GM12892 (cell line): ENCODE results near the gene ADGRD1.

Experiments used
- POLR2A ChIP-seq: IDR thresholded peaks from 2 replicates; pipeline ENCODE4 v1.6.1; 2011; ENCODE audit warnings: low read depth, low read length, control low read depth
- POLR2AphosphoS5 ChIP-seq: IDR thresholded peaks from 2 replicates; pipeline ENCODE4 v1.6.1; 2011; ENCODE audit warnings: low read depth, low read length, control low read depth
- TAF1 ChIP-seq: IDR thresholded peaks from 2 replicates; pipeline ENCODE4 v1.6.1; 2011; ENCODE audit warnings: low read depth, mild to moderate bottlenecking, control low read depth, low read length, borderline replicate concordance

- TF ChIP-seq POLR2A: no peak
- no peak for TF ChIP-seq POLR2AphosphoS5
- no peak for TF ChIP-seq TAF1
Observed at GRCh38 chr12:131166717-131167116, 213.0 kb downstream of the ADGRD1 start.
